Fibroblast of skin of left biceps (primary cell): ENCODE data around the gene C1QTNF12.
"Not testable (repeated sequence)": the region's sequence is repeated elsewhere in the genome, so short reads cannot be mapped to it uniquely, and the experiment has no call there.

Experiments used
- DNase-seq, 2 experiments: peaks; one replicate each; pipeline ENCODE4 v3.0.0-alpha.2; 2013; ENCODE audit warnings: low read depth in 2 of 2

The C1QTNF12 gene

DNA sequence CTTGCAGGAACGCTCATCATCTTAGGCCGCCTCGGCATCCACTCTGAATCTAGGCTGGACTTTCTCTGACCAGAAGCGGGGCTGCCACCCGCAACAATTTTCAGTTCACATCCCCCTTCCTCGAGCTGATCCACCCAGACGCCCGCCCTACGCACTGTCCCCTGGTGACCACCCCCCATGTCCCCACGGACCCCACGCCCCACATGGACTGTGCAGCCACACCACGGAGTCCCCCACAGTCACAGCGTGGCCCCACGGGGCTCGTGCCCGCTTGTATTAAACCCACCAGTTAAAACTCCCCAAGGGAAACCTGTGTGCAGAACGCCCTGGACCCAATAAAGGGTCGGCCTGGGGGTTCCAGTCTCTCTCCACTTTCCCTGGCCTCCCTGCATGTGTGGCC, 13.0 kb upstream of the C1QTNF12 start:
- no peak for DNase-seq

DNA sequence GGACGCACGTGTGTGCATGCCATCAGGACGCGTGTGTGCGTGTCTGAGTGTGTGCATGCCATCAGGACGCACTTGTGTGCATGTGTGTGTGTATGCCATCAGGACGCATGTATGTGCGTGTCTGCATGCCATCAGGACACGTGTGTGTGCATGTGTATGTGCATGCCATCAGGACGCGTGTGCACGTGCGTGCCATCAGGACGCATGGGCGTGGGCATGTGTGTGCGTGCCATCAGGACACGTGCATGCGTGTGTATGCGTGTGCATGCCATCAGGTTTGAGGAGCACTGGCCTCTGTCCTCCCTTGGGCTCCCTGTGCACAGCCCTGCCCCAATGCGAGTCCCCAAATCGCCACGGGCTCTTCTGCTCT, 12.6 kb upstream of the C1QTNF12 start:
- no peak for DNase-seq

DNA sequence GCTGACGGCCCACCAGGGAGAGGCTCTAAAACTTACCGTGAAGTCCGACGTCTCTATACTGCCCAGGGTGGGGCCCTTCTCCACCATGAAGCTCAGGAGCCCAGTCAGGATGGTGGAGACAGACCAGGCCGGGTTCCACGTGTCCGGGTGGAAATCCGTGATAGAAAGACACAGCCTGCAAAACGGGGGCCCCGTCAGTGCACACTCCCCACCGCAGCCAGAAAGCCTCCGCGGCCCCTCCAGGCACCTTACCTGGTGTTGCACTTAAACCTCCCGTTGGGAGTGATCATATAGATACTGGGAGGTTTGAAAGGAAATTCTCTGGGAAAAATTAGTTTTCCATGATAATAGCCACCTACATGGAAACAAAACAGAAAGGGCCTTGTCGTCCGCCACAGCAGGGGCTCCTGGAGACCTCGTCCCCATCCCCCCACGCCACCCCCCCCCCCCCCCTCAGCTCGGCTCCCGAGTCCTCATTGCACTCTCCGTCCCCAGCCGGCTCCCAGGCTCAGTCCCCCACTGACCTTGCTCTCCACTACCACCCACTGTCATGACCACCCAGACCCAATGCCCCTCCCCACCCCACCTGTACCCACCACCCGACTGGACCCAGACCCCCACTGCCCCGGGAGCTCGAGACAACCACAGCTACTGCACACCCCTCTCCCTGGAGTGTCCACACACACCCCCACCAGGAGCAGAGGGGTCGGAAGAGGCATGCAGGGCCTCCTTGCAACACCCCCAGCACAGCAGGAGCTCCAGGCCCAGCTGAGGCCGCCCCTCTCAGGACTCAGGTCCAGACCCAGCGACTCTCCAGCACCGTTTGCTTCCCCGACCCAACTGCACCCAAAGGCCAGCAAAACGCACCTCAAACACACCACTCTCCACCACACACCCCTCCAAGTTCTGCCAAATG, 10.7 kb upstream of the C1QTNF12 start:
- DNase-seq: no peak

DNA sequence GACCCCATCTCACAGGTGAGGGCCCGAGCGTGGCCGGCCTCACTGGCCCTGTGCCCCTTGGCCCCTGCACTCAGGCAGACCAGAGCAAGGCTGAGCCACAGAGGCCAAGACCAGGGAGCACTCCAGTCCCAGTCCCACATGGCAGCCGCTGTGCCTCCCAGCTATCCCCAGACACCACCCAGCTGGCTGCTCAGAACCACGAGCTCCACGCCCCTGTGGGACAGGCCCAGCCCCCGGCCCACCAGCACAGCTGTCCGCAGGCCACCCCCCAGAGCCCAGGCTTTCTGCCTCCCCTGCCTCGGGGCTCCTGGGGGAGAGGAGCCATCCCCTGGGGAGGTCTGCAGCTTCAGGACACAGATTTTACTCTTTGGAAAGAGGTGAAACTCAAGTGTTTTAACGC, 9.1 kb upstream of the C1QTNF12 start:
- DNase-seq: no peak

DNA sequence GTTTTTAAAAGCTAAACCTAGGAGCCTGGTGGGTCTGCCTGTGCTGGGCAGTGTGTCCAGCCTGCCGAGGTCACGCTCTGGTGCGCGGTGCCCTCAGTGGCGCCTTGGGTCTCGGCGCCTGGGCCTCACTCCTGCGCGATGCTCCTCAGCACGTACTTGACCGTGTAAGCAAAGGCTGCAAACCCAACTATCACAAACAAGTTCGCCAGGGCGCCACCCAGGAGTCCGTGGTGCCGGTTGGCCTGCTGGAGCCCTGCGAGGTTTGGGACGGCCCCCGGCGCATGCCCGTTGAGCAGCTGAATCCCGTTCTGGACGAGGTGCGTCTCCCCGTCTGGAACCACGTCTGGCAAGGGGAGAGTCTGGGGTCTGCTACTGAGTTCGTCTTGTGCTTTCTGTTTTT, 8.6 kb upstream of the C1QTNF12 start:
- no peak for DNase-seq

DNA sequence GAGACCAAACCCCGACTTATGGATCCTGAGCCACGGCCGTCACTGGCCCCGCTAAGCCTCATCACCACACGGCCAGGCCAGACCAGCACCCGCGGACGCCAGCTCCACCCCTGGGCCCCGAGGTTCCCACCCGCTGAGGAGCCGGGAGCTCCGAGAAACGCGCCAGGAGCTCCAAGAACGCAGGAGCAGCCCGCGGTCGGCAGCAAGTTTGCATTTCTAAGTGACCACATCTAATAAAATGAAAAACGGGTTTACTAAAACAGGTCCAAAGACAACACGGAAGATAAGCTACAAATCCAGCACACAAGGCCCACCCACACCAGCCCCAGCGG, 8.1 kb upstream of the C1QTNF12 start:
- DNase-seq: no peak

DNA sequence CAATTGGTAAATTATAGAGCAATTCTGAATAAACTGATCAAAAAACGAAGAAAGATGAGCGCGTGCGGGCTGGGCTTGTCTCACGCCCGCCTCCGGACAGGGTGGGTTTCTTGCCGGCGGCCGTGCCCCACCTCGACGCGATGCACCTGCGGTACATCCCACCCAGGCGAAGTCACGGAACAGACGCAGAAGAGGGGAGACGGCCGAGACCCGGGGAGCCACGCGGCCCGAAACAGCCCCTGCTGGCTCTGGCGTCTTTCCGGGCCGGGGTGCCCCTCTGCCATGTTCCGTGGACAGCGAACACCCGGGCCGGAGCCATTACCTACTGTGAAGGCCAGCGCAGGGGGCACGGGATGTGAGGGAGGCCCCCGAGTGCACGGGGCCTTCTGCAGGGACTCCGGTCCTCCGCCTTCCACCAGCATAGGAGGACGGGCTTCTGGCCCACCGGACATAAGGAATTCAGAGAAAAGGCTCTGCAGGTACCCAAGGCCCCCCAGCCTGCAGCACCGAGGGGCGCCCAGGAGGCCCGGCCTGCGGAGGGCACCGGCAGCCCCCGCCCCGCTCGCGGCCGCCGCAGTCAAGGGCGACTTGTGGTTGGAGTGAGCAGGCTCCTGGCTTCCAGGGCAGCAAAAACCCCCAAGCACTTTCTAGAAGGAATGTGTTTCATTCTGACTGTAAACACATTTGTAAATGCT, 7.6 kb upstream of the C1QTNF12 start:
- no peak for DNase-seq

DNA sequence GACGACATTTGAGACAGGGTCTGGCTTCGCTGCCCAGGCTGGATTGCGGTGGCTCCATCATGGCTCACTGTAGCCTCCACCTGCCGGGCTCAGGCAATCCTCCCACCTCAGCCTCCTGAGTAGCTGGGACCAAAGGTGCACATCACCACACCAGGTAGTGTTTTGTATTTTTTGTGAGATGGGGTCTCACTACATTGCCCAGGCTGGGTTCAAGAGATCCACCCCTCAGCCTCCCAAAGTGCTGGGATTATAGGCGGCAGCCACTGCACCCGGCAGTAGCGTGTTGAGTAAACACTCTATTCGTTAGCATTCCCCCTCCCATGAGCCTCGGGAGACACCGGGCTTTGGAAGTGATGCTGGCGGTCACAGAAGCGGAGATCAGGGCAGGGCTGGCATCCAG, 6.8 kb upstream of the C1QTNF12 start:
- no peak for DNase-seq

DNA sequence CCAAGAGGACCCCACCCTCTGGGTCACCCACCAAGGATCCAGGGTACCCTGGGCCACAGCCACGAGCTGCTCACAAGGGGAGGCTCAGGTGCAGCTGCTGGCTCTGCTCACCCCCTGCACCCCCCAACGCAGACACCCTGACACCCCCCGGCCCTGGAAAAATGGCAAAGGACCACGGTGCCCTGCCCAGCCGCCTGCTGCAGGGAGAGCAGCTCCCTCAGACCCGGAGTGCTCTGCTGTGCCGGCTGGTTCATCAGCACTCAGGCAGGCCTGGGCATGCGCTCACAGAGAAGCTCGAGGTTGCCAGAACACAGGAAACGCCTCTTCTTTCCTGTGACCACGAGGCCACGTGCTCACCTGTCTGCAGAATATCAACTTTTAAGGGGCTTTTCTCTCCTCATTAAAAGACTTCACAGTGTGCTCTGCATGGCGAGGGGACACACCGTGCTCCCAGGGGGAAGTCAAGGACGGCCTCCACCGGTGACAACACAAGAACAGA, 4.3 kb upstream of the C1QTNF12 start:
- no peak for DNase-seq

DNA sequence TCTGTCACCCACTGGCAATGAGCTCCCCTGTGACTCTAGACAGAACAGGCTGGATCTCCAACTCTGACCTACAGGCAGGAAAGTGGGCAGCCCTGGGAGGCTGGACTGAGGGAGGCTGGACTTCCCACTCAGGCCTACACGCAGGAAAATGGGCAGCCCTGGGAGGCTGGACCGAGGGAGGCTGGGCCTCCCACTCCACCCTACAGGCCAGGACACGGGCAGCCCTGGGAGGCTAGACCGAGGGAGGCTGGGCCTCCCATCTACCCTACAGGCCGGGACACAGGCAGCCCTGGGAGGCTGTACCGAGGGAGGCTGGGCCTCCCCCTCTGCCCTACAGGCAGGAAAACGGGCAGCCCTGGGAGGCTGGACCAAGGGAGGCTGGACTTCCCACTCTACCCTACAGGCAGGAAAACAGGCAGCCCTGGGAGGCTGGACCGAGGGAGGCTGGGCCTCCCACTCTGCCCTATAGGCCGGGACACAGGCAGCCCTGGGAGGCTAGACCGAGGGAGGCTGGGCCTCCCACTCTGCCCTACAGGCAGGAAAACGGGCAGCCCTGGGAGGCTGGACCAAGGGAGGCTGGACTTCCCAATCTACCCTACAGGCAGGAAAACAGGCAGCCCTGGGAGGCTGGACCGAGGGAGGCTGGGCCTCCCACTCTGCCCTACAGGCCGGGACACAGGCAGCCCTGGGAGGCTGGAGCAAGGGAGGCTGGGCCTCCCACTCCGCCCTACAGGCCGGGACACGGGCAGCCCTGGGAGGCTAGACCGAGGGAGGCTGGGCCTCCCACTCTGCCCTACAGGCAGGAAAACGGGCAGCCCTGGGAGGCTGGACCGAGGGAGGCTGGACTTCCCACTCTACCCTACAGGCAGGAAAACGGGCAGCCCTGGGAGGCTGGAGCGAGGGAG, 1.7 kb upstream of the C1QTNF12 start:
- not testable (repeated sequence) for DNase-seq

DNA sequence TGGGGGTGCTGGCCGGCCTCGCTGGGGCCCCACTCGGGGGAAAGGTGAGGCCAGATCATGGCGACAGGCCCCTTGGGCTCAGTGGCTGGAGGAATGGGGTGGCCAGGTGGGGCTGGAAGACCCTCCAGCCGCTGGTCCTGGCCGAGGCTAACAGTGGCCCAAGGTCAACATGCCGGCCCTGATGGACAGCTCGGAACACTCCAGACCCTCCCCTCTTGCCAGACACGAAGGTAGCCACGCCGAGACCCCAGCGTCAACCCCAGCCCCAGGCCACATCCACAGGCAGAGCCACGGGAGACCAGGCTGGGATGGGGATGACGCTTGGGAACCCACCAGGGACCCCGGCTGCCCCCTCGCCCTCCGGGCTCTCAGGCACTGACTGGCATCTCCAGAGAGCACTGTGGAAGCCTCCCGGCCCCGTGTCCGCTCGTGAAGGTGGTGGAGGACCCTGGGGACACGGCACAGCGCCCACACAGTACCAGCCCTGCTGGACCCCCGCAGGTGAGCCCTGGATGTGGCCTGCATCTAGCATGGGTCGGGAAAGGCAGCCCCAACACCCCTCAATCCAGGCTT, 905 bp upstream of the C1QTNF12 start:
- no peak for DNase-seq

DNA sequence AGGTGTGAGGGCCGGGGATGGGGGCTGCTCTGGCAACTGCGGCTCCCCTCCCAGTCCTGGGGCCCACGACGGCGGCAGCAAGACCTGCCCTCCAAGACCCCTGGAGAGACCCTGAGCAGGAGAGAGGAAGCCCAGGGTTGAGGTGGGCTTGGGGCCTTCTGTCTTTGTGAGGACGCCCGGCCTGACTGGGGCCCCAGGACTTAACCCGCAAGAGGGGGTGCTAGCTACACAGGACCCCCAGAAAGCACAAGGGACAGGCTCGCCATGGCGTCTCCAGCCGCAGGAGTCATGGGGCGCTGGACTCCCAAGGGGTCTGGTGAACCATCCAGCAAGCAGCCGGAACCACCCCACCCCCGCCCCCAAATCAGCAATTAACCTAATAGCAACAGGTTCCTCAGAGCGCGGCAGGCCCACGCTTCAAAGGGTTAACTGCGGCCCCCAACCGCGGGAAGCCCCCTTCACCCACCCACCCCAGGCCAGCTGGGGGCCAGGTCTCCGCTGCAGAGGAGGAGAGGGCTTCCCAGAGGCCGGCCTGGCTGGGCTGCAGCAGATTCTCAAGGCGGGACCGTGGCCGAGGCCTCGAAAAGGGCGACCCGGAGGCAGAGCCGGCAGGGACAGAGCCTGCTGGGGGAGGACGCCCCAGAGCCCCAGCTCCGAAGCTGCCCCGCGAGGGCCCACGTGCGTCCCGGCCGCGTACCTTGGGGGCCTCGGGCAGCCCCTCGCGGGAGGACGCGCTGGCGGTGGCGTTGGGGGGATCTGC, 525 bp downstream of the C1QTNF12 start:
- DNase-seq: no peak

DNA sequence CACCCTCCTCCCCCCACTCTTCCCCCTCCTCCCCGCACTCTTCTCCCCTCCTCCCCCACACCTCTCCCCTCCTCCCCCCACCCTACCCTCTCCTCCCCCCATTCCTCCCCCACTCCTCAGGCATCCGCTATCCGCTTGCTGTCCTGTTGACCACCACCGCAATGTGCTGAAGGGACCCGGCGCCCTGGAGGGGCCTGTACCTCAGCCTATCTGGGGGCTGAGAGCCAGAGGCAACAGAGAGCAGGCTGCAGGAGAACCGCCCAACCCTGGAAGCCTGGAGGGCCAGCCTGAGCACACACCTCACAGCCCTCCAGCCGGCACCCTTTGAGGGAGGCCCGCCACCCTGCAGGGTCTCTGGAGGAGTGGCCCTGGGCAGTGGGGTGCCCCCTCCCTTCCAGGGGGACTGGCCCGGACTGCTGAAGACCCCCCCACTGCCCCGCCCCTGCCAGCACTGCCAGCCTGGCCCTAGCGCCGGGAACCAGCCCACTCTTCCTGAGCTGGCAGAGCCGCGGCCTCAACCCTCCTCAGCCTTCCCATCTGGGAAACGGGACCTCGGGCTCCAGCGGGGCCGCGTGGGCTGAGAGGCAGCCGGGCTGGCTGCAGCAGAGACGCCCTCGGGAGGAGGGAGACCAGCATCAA, 1.2 kb downstream of the C1QTNF12 start:
- no peak for DNase-seq

DNA sequence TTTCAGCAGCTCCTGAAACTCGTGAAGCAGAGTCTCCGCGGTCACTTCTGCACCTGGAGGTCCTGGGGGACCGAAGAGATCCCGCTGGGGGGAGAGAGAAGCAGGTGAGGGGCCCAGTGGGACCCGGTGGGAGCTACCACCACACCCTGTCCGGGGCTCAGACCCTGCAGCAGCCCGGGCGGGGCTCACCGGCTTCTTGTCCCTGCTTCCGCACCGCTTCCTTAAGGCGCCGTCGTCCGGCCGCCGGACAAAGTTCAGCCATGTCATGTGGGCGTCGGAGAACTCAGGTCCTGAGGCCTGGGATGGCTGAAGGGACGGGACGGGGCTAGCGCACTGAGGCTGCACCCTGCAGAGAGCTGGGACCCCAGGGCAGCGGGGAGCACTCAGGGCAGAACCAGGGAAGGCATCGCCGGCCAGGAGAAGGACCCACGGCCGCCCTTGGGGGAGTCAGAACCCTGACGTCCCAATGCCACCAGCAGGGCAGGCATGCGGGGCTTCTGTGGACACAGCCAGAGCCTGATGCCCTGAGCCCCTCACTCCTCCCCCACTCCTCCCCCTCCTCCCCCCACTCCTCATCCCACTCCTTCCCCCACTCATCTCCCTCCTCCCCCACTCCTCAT, 2.2 kb downstream of the C1QTNF12 start:
- no peak for DNase-seq

DNA sequence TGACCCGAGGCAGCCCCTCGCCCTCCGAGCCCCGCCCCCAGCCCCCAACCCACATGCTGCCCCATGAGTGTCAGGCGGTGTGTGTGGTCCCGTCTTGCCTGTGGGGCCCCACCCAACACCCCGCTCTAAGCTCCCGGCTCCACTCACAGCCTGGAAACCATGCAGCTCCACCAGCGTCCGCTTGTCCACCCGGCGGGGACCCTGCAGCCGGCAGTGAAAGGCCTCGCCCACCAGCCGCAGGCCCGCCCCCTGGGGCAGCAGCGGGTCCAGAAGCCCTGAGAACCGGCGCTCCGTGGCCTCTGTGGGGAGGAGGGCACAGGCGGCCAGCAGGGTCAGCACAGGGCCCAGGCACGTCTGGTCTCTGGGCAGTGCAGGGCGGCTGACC, 2.7 kb downstream of the C1QTNF12 start:
- no peak for DNase-seq

DNA sequence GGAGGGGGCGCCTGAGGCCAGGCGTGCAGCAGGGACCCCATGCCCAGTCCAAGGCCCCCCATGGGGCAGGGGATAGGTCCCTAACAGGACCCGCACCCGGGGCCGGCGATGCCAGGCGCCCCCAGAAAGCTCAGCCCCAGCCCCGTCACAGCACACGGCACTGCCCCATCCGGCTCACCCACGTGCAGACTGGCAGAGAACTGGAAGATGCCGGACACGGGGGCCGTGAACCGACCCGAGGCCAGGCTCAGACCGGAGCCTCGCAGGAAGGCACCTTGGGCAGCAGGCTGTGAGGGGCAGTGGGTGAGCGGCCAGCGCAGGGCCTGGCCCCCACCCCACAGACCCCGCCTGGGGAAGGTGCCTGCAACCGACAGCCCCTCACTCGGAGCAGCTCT, 3.3 kb downstream of the C1QTNF12 start:
- no peak for DNase-seq

DNA sequence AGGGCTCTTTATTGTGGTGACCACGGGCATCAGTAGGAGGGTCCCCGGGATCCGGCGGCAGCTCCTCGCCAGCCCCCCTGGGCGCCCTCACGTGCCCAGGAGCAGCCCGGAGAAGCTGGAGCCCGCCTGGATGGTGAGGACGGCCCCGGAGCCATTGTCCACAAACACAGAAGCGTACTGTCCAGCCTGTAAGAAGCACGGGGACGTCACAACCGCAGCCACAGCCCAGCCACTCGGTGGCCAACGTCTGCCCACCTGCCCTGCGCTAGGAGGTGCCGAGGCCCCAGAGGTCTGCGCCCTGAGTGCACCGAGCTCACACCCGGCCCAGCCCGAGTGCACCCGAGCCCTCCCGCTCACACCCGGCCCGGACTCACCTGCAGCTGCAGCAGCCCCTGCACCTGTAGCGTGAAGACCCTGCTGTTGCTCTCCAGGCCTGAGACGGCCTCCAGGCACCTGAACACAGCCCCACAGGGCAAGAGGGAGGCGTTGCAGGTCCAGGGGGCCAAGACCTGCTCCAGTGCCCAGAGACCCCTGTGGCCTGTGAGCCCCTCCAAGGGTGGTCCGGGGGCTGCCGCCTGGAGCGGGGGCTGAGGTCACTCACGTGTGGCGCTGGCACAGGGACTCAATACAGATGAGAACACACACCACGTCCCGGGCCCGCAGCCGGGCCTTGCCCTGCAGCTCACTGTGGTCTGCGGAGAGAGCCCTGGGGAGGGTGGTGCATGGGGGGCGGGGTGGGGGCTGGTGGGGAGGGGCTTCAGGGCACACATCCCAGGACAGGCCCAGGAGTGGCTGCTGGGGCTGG, 3.9 kb downstream of the C1QTNF12 start:
- no peak for DNase-seq

DNA sequence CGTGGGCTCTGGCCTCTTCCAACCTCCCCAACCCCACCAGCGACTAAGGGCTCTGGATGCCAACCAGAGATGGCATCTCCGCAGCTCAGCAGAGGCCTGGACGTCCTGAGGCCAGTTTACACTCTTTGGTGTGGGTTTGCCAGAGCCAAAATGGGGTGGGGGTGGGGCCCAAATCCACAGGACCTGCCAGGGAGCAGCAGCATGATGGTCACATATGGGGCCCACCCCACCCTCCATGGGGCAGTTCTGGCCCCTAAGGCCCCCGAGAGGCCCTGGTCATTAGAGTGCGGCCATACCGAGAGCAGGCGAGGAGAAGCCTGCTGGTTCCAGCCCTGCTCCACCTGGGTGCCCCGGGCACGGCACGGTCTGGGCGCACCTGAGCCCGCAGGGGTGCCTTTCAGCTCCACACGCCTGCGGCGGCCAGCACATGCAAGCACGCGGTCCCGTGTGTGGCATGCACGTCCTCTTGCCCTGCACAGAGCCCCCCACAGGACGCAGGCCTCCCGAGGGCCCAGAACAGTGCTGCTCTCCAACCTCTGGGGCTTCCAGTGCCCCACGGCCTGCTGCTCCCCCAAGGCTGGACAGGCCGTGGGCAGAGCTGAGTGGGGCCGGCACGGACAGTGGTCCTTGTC, 4.8 kb downstream of the C1QTNF12 start:
- no peak for DNase-seq
